Bronchial epithelial cell (primary cell): ENCODE data around the gene SLC34A2. TPM values are rescaled to one million over a fixed set of nuclear protein-coding genes. Genes with fewer than 3 reads are reported as not detected.

ENCODE experiments used
- DNase-seq: peaks from one replicate; pipeline ENCODE4 v3.0.0-alpha.2; 2010; ENCODE audit warnings: low read depth
- FAIRE-seq: peaks from 2 replicates; lab custom pipeline; 2011; peaks lifted over from hg19 to GRCh38; lab: Jason Lieb, UNC
- H3K27me3 ChIP-seq: 2 replicates; pipeline ENCODE4 v1.5.1; 2011; ENCODE audit warnings: low read length; ENCODE audit not compliant: control insufficient read depth, insufficient read depth
- H3K36me3 ChIP-seq: 2 replicates; pipeline ENCODE4 v1.5.1; 2011; ENCODE audit warnings: low read length; ENCODE audit not compliant: control insufficient read depth, insufficient read depth
- H3K4me3 ChIP-seq: 2 replicates; pipeline ENCODE4 v1.5.1; 2011; ENCODE audit warnings: mild to moderate bottlenecking, low read depth, low read length, control low read depth
- CTCF ChIP-seq: IDR thresholded peaks from 2 replicates; pipeline ENCODE4 v1.5.1; 2011; ENCODE audit warnings: mild to moderate bottlenecking, moderate library complexity, low read length, control low read depth, inconsistent platforms; ENCODE audit not compliant: insufficient read depth, severe bottlenecking
- total RNA-seq: library from RNA; depleted of rRNA; stranded (reverse); fragments of >200 nt; gene quantifications from 2 replicates; pipeline ENCODE4 v1.2.1, GENCODE V29; 2014

Gene SLC34A2
- total RNA-seq, 1 donor from 2014 or later = under 0.01 TPM

- Histone ChIP-seq H3K4me3 (no peak overlapping the region), H3K36me3 (no peaks in the 10 kb centered on the region), H3K27me3 (no peaks in the 10 kb centered on the region)
- DNase-seq (no peak), FAIRE-seq (peak; percentile 68)
- TF ChIP-seq CTCF = no peak
Measured at GRCh38 chr4:25667931-25668557, 12.4 kb downstream of the SLC34A2 start.

GRCh38 chr4:25670991-25671390 is 15.3 kb downstream of the SLC34A2 start:
- no peaks in the 10 kb centered on the region for H3K27me3 ChIP-seq
- no peaks in the 10 kb centered on the region for H3K36me3 ChIP-seq
- DNase-seq (no peak), FAIRE-seq (no peak)
- no peak for TF ChIP-seq CTCF
- H3K4me3 ChIP-seq = no peak overlapping the region

- H3K27me3 ChIP-seq = no peaks in the 10 kb centered on the region
- no peak overlapping the region for H3K4me3 ChIP-seq
- no peak for FAIRE-seq
- H3K36me3 ChIP-seq = no peaks in the 10 kb centered on the region
- TF ChIP-seq CTCF = no peak
- no peak for DNase-seq
Measured at GRCh38 chr4:25672756-25673155, 17.1 kb downstream of the SLC34A2 start.

GRCh38 chr4:25674386-25674785 is 18.7 kb downstream of the SLC34A2 start:
- no peak for TF ChIP-seq CTCF
- FAIRE-seq (no peak), DNase-seq (no peak)
- no peak overlapping the region for H3K4me3 ChIP-seq
- H3K36me3 ChIP-seq = no peaks in the 10 kb centered on the region
- no peaks in the 10 kb centered on the region for H3K27me3 ChIP-seq

GRCh38 chr4:25676221-25676620 is 20.6 kb downstream of the SLC34A2 start:
- no peaks in the 10 kb centered on the region for H3K27me3 ChIP-seq
- no peak for DNase-seq
- TF ChIP-seq CTCF = no peak
- H3K4me3 ChIP-seq = no peak overlapping the region
- FAIRE-seq = no peak
- no peaks in the 10 kb centered on the region for H3K36me3 ChIP-seq

- Histone ChIP-seq H3K4me3 (no peak overlapping the region), H3K36me3 (no peaks in the 10 kb centered on the region), H3K27me3 (no peaks in the 10 kb centered on the region)
- DNase-seq (no peak), FAIRE-seq (no peak)
- no peak for TF ChIP-seq CTCF
Measured at GRCh38 chr4:25677157-25677556, 21.5 kb downstream of the SLC34A2 start.
